ENCODE measurements around the gene SLC19A2. TPM values are rescaled to one million over a fixed set of nuclear protein-coding genes. Genes with fewer than 3 reads are reported as not detected.

SLC19A2 gene
- polyA plus RNA-seq, 5 donors: 12.6 to 18.0 (median 14.1) TPM

DNA sequence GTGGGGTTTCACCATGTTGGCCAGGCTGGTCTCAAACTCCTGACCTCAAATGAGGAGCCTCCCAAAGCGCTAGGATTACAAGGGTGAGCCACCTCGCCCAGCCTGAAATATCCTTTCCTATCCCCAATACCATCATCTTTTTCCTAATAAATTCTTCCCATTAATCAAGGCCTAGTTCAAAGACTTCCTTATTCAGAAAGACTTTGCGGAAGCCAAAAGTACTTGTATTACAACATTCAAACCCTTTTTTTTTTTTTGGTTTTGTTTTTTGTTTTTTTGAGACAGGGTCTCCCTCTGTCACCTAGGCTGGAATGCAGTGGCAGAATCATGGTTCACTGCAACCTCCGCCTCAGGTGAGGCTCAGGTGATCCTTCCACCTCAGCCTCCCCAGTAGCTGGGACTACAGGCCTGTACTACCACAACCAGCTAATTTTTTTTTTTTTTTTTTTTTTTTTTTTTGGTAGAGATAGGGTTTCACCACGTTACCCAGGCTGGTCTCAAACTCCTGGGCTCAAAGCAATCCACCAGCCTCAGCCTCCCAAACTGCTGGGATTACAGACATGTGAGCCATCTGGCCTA, 7.6 kb downstream of the SLC19A2 start:
- no peak for DNase-seq

GRCh38 chr1:169475806-169476387, 9.8 kb downstream of the SLC19A2 start:
- DNase-seq: no peak

- DNase-seq: no peak
Measured at GRCh38 chr1:169474302-169474995, 11.3 kb downstream of the SLC19A2 start.

DNA sequence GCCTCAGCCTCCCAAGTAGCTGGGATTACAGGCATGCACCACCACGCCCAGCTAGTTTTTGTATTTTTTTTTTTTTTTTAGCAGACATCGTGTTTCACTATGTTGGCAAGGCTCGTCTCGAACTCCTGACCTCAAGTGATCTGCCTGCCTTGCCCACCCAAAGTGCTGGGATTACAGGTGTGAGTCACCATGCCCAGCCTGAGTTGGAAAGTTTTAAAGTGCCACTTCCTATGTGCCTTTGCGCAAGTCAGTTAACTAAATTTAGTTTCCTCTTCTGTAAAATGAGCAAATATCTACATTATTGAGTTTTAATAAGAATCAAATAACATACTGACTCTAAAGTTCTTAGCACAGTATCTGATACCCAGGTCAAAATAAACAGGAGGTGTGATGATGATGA, 12.4 kb downstream of the SLC19A2 start:
- no peak for DNase-seq

GRCh38 chr1:169472738-169473137, 13.0 kb downstream of the SLC19A2 start:
- DNase-seq: no peak

GRCh38 chr1:169468982-169469381, 16.8 kb downstream of the SLC19A2 start:
- DNase-seq: no peak

- DNase-seq: peak in 1 of 2 donors; percentile 33
Measured at GRCh38 chr1:169466259-169467230, 19.2 kb downstream of the SLC19A2 start.

DNA sequence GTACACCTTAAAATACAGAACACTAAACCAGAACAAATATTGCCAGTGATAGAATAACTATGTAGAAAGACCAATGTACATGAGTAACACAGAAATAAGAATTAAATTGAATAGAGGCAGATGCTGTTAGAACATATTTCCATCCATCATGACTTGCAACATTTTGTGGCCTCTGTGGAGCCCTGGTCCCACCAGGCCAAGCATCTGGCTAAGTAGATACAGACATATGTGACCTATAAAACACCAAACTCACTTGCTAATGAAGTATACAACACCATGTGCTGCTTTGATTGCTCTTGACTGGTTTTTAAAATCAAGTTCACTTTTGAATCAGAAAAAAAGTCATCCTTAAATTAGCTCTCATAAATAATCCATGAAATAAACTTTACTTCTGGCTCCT, 20.5 kb downstream of the SLC19A2 start:
- DNase-seq: no peak

DNA sequence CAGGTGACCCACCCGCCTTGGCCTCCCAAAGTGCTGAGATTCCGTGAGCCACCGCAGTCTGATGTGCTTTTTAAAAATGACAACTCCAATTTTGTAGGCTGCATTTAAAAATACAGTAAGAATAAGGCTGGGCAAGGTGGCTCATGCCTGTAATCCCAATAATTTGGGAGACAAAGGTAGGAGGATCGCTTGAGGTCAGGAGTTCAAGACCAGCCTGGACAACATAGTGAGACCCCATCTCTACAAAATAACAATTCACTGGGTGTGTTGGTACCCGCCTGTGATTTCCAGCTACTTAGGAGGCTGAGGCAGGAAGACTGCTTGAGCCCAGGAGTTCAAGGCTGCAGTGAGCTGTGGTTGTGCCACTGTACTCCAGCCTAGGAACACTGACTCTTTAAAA, 23.4 kb downstream of the SLC19A2 start:
- DNase-seq: no peak

GRCh38 chr1:169461390-169462000, 24.2 kb downstream of the SLC19A2 start:
- DNase-seq: no peak

- DNase-seq: no peak
Measured at GRCh38 chr1:169460191-169460833, 25.4 kb downstream of the SLC19A2 start.

GRCh38 chr1:169457443-169457842, 28.3 kb downstream of the SLC19A2 start:
- DNase-seq: no peak

DNA sequence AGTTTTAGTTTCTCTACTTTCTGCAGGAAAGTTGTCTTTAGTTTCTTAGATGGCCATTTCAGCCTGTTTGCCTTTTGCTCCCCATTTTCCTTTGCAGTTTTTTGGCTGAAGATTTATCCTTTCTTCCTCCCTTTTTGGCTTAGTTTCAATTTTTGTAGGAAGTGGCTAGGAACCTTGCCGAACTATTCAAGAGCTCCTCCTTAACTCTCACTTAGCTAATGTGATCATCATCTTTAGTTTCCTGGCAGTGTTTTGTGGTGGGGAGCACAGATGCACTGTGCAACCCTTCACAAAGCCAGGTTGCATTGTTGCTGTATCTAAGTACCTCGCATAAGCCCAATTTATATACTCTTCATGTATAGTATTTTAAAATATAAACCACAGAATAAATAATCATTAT, 29.7 kb downstream of the SLC19A2 start:
- no peak for DNase-seq

GRCh38 chr1:169452921-169453320, 32.8 kb downstream of the SLC19A2 start:
- DNase-seq: no peak

GRCh38 chr1:169451218-169451824, 34.4 kb downstream of the SLC19A2 start:
- DNase-seq: no peak

- DNase-seq: no peak
Measured at GRCh38 chr1:169443923-169444322, 41.8 kb downstream of the SLC19A2 start.

GRCh38 chr1:169427081-169427641, 58.6 kb downstream of the SLC19A2 start, which contains the start of gene CCDC181:
TSS of gene CCDC181 (minus strand) at chr1:169427474. CDS start at chr1:169424927, 2,547 bp downstream.
- peak; percentile 55 to 62 for DNase-seq

GRCh38 chr1:169426174-169426705, 59.5 kb downstream of the SLC19A2 start:
- DNase-seq: no peak

- no peak for DNase-seq
Measured at GRCh38 chr1:169421309-169421708, 64.4 kb downstream of the SLC19A2 start.

DNA sequence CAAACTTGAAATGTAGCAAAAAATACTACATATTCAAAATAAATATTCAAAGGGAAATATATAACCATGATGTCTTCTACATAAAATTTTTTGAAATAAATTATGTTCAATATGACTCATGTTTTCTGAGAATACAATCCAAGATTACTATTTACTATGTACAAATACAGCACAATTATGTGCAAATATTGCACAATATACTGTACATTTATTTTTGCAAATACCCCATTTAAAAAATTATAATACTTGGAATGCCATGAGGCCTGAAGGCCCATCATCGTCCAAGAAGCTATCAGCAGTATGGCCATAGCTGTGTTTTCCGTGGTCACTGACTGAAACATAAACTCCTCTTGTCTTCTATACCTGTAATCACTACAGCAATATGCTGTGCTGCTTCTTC, 70.8 kb downstream of the SLC19A2 start:
- DNase-seq: no peak
